HG03558 (cell line): Measurements from ENCODE around the gene USP36.
"Not testable (repeated sequence)": the region's sequence is repeated elsewhere in the genome, so short reads cannot be mapped to it uniquely, and the experiment has no call there.

Experiments used
- ATAC-seq: cut with Tn5 transposase; IDR thresholded peaks from one replicate; pipeline ENCODE4 v1.9.1; 2021; ENCODE audit warnings: moderate number of reproducible peaks; ENCODE audit not compliant: unreplicated experiment; ENCODE audit errors: extremely low read depth

The USP36 gene

GRCh38 chr17:78840780-78841611, at the start of gene USP36:
Gene USP36 (minus strand): TSS chr17:78840814. CDS start chr17:78836363, 4,451 bp downstream.
- ATAC-seq, result peak; percentile 87

- ATAC-seq, result not testable (repeated sequence)
Measured at GRCh38 chr17:78890096-78890495, 49.5 kb upstream of the USP36 start.

DNA sequence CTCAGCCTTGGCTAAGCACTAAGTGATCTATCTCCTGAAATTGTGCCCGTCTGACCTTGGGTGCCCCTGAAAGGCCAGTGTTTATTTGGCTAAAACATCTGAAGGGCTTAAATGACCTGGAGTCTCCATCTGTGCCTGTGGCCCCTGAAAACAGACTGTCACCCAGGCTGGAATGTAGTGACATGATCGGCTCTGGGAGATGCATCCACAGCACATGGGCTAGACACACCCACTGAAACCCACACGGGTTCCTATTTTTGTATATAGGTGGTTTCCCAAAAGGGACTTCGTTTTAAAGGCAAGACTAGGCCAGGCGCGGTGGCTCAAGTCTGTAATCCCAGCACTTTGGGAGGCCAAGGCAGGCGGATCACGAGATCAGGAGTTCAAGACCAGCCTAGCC, 48.9 kb upstream of the USP36 start:
- ATAC-seq, result no peak

GRCh38 chr17:78888941-78889518, 48.4 kb upstream of the USP36 start:
- no peak for ATAC-seq

GRCh38 chr17:78886954-78887353, 46.3 kb upstream of the USP36 start:
- ATAC-seq, result no peak

DNA sequence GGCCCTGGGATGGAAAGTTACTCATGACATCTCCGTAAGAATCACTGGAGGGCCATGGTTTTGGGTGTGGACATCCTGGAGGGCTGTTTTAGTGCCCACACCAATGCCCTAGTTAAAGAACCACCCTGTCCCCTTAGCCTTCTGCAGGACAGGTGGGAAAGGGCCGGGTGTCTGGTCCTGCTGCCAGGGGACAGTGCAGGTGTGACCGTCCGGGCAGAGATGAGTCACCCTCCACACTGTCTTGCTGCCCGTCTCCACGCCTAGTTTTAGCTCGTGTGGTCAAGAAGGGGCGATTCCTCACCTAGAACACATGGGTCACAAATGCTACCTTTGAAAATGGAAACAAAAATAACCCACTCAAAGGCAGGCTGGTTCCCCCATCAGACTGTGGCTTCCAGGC, 45.3 kb upstream of the USP36 start:
- ATAC-seq, result no peak

DNA sequence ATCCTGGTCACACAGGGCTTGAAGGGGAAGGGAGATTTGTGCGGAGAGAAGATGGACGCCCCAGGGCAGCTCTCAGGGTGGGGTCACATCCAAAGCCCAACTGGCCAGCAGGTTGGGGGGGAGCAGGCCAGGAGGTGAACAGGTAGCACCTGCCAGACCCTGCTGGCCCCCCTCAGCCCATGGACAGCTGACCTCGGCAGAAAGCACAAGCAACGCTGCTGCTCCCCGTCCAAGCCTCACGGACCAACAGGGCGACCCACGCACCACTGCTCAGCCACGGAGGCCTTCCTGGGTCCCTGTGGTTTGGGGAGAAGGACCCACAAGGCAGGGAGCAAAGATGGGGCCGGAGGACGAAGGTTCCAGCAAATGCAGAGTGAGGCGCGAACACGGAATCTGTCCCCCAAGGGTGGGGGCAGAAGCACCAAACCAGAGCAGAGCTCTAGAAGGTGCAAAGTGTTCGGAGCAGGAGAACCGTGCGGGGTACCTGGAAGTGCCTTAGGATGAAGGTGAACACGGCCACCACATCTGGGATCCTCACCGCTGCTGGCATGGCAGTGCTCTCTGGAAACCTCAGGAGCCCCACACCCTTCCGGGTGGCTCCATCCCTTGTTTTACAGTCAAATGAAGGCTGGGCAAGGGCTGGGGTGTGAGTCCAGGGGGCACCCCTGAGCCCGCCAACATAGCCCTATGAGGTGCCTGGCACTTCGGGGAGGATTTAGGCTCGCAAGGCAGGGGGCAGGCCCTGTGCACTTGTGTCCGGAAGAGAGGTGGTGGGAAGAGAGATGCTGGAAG, 44.5 kb upstream of the USP36 start:
- no peak for ATAC-seq

- no peak for ATAC-seq
Measured at GRCh38 chr17:78884148-78884825, 43.7 kb upstream of the USP36 start.

DNA sequence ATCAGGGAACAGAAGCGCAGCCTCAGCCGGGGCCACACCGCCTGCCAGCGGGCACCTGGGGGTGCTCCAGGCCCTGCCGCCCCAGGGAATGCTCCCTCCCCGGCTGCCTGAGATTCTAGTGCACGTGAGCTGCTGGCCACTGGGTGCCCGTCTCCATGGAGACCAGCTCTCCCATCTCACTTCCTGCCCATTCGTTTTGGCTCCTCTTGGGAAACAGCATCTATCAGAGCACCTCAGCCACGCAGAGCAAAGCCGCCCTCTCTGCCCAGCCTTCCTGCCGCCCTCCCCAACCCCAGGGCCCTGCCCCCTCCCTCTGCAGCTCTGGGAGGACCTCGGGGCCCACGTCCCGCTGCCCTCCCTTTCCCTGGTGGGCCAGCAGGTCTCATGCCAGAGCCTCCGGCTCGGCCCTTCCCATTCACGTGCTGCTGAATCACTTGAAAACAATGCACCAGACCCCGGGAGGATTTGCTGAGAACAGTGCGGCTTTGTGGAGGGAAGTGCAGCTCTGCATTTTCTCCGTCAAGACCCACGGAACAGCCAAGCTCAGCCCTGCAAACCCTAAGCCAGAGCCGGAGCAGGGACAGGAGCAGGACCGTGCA, 43.0 kb upstream of the USP36 start:
- ATAC-seq, result no peak

- ATAC-seq, result no peak
Measured at GRCh38 chr17:78883089-78883532, 42.5 kb upstream of the USP36 start.

DNA sequence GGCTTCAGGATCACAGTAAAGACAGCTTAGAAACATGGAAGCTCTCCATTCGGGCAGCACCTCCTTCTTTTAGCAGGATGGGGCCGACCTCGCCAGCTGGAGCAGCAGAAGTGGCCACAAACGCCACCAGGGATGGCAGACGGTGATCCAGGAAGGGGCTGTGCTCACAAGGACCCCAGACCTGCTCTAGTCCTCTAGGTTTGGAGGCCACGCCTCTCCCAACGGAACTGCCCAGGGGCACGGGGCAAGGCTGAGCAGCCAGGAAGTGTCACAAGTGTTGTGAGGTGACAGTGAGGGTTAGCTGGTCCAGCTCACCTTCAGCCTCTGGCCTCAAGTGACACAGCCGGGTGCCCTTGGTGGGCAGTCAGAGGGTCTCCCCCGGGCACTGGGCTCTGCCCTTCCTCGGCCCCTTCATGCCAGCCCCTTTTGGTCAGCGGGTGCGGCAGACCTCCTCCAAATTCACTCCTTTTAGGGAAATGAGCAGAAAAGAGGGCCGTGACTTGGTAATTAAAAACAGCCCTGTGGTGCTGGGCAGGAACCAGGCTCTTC, 42.0 kb upstream of the USP36 start:
- no peak for ATAC-seq

DNA sequence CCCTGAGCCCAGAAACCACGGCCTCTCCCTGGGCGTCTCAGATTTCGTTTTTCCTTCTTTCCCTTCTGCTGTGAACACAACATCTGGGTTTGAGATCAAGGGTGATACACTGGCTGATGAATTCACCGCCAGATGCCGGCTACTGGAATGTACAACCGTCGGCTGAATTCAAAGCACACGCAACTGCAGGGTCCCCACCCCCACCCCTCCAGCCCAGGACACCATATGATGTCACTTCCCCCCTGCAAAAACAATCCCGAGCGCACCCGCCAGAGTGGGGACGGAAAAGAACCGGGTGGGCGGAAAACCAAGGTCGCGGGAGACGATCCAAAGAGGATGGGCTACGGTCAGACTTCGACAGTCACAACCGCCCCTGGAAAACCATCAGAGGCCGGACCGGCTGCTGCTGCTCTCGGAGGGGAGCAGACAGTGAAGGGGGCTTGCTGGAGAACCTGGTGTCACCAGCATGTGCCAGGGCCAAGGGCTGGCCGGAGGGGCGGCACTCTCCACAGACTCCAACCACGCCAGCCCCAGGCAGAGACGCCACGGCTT, 39.1 kb upstream of the USP36 start:
- no peak for ATAC-seq

DNA sequence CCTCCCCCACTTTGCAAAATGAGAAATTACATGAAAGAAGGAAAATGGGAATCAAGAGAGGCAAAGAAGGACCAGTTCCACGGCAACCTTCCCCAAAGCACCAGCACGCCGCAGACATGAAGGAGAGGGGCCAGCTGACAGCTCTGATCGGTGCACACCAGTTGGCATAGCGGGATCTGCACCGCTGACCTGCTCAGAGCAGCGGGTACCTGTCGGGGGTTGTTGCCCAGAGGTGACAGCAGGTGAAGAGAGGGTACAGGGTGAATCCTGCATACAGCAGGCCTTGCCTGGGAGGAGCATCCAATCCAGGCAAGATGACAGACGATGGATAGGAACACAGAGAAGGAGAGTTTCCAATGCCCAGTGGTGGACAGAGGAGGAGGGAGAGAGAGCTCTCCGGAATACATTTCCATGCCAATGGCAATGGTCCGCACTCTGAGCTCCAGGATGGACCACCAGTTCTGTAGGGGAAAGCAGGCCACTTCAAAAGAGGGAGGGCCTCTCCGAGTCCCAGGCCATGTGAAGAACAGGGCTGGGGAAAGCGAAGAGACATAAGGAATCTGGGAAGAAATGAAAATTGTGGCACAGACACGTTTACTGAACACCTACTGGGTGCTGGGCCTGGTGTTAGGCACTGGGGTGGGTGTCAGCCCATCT, 38.4 kb upstream of the USP36 start:
- no peak for ATAC-seq

GRCh38 chr17:78878261-78878660, 37.6 kb upstream of the USP36 start:
- ATAC-seq, result no peak

GRCh38 chr17:78876954-78877517, 36.4 kb upstream of the USP36 start:
- ATAC-seq, result not testable (repeated sequence)

DNA sequence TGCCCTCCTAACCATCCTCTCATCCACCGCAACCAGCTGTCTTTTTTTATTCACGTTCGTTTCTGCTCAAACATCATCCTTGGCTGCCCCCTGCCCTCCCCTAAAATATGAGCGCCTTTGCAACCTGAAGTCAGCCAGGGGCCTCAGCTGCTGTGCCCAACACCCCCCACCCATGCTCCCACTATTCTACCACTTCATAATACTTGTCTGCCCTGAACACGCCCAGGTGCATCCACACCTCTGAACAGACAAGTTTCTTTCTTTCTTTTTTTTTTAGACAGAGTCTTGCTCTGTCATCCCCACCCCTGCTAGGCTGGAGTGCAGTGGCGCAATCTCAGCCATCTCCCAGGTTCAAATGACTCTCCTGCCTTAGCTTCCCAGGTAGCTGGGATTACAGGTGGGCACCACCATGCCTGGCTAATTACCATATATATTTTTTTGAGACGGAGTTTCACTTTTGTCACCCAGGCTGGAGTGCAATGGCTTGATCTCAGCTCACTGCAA, 35.5 kb upstream of the USP36 start:
- ATAC-seq, result no peak

- ATAC-seq, result no peak
Measured at GRCh38 chr17:78875363-78876093, 34.9 kb upstream of the USP36 start.
